CD4-positive, alpha-beta T cell treated with Interleukin-12 subunit alpha and Interleukin-12 subunit beta, for 1 hour (primary cell): ENCODE measurements around the gene USP32.

Experiments
- DNase-seq: peaks from one replicate; pipeline ENCODE4 v3.0.0-alpha.2; 2020

USP32 gene

GRCh38 chr17:60169921-60170817 is 221.8 kb downstream of the USP32 start:
- DNase-seq = peak; percentile 33

- DNase-seq = no peak
These were observed 223.3 kb downstream of the USP32 start for GRCh38 chr17:60168654-60169053.

- no peak for DNase-seq
These were observed 224.7 kb downstream of the USP32 start for GRCh38 chr17:60167065-60167741.

- DNase-seq = peak; percentile 13
These were observed 226.0 kb downstream of the USP32 start for GRCh38 chr17:60165971-60166370.

GRCh38 chr17:60165223-60165622 is 226.7 kb downstream of the USP32 start:
- DNase-seq = no peak

- DNase-seq = no peak
These were observed 227.2 kb downstream of the USP32 start for GRCh38 chr17:60164697-60165096.

GRCh38 chr17:60164164-60164563 is 227.8 kb downstream of the USP32 start:
- DNase-seq = no peak

GRCh38 chr17:60163108-60163784 is 228.7 kb downstream of the USP32 start:
- DNase-seq = no peak

GRCh38 chr17:60161598-60162330 is 230.2 kb downstream of the USP32 start:
- DNase-seq = no peak

- DNase-seq = no peak
These were observed 231.0 kb downstream of the USP32 start for GRCh38 chr17:60160829-60161501.

GRCh38 chr17:60159479-60159866 is 232.5 kb downstream of the USP32 start:
- DNase-seq = no peak

GRCh38 chr17:60158751-60159478 is 233.0 kb downstream of the USP32 start:
- no peak for DNase-seq

GRCh38 chr17:60157487-60158040 is 234.4 kb downstream of the USP32 start:
- no peak for DNase-seq

GRCh38 chr17:60156746-60157145 is 235.2 kb downstream of the USP32 start:
- no peak for DNase-seq

- DNase-seq = no peak
These were observed 236.1 kb downstream of the USP32 start for GRCh38 chr17:60155815-60156214.

GRCh38 chr17:60155427-60155814 is 236.5 kb downstream of the USP32 start:
- no peak for DNase-seq

GRCh38 chr17:60154616-60155426 is 237.1 kb downstream of the USP32 start:
- no peak for DNase-seq

- no peak for DNase-seq
These were observed 238.1 kb downstream of the USP32 start for GRCh38 chr17:60153606-60154390.

- peak; percentile 8 for DNase-seq
These were observed 240.6 kb downstream of the USP32 start for GRCh38 chr17:60151355-60151754.
